HEK293 (cell line): ENCODE data around the gene FGFR2.

Experiments
- CTCF ChIA-PET: fragments of 350-600 bp; formaldehyde crosslinking; extraction: SDS; loops from one replicate; lab custom pipeline; 2021; ENCODE audit warnings: antibody characterized with exemption; lab: Yijun Ruan, JAX
- POLR2A ChIA-PET: fragments of 300-600 bp; formaldehyde crosslinking; extraction: SDS; loops from one replicate; lab custom pipeline; 2020; ENCODE audit warnings: antibody characterized with exemption, inconsistent platforms; lab: Yijun Ruan, JAX
- H3K27ac ChIP-seq: fragments of 200-500 bp; sonication (Bioruptor generic); 2 replicates; pipeline ENCODE4 v1.5.1; 2014; ENCODE audit warnings: low read depth, low read length, control low read depth, inconsistent platforms; ENCODE audit errors: extremely low read depth
- H3K36me3 ChIP-seq, 2 experiments: fragments of 200-500 bp in 1 of 2; sonication (Bioruptor generic) in 1 of 2; 1 replicate in 1 of 2; 2 replicates in 1 of 2; pipeline ENCODE4 v1.5.1; 2014 to 2017; ENCODE audit warnings: inconsistent platforms in 2 of 2, low read length in 2 of 2; ENCODE audit not compliant: control insufficient read depth in 2 of 2, insufficient read depth in 1 of 2
- H3K4me1 ChIP-seq: fragments of 200-500 bp; sonication (Bioruptor generic); 2 replicates; pipeline ENCODE4 v1.5.1; 2014; ENCODE audit warnings: mild to moderate bottlenecking, low read length, inconsistent platforms; ENCODE audit not compliant: control insufficient read depth, insufficient read depth
- H3K4me3 ChIP-seq: 2 replicates; pipeline ENCODE4 v1.5.1; 2011; ENCODE audit warnings: low read depth, mild to moderate bottlenecking, control low read depth, low read length, moderate library complexity
- H3K9me3 ChIP-seq: fragments of 200-500 bp; sonication (Bioruptor generic); 2 replicates; pipeline ENCODE4 v1.5.1; 2014; ENCODE audit warnings: low read depth, low read length, inconsistent platforms; ENCODE audit not compliant: control insufficient read depth, insufficient read depth
- HOXC10 ChIP-seq: sonication (generic); formaldehyde crosslinking; IDR thresholded peaks from 2 replicates; pipeline ENCODE4 v1.8.1; 2023; ENCODE audit warnings: mild to moderate bottlenecking, missing genetic modification reagents
- KLF16 ChIP-seq: fragments of 450-650 bp; formaldehyde crosslinking; IDR thresholded peaks from 2 replicates; pipeline ENCODE4 v1.5.1; 2017; ENCODE audit warnings: missing biosample characterization, missing genetic modification characterization
- OVOL3 ChIP-seq: fragments of 450-650 bp; formaldehyde crosslinking; IDR thresholded peaks from 2 replicates; pipeline ENCODE4 v1.5.1; 2016; ENCODE audit warnings: missing biosample characterization, missing genetic modification characterization
- SCRT2 ChIP-seq: fragments of 450-650 bp; formaldehyde crosslinking; IDR thresholded peaks from 2 replicates; pipeline ENCODE4 v1.5.1; 2016; ENCODE audit warnings: missing biosample characterization, missing genetic modification characterization
- ZNF175 ChIP-seq: fragments of 450-650 bp; formaldehyde crosslinking; IDR thresholded peaks from 2 replicates; pipeline ENCODE4 v1.5.1; 2016; ENCODE audit warnings: missing biosample characterization, missing genetic modification characterization
- ZNF214 ChIP-seq: fragments of 450-650 bp; formaldehyde crosslinking; IDR thresholded peaks from 2 replicates; pipeline ENCODE4 v1.5.1; 2017; ENCODE audit warnings: missing biosample characterization, mild to moderate bottlenecking, missing genetic modification characterization, borderline replicate concordance
- ZNF23 ChIP-seq: fragments of 450-650 bp; formaldehyde crosslinking; IDR thresholded peaks from 2 replicates; pipeline ENCODE4 v1.5.1; 2016; ENCODE audit warnings: missing biosample characterization, missing genetic modification characterization, borderline replicate concordance
- ZNF239 ChIP-seq: fragments of 450-650 bp; formaldehyde crosslinking; IDR thresholded peaks from 2 replicates; pipeline ENCODE4 v1.5.1; 2016; ENCODE audit warnings: missing biosample characterization, missing genetic modification characterization
- ZNF501 ChIP-seq: fragments of 450-650 bp; formaldehyde crosslinking; IDR thresholded peaks from 2 replicates; pipeline ENCODE4 v1.5.1; 2016; ENCODE audit warnings: missing biosample characterization, missing genetic modification characterization
- ZNF561 ChIP-seq: fragments of 450-650 bp; IDR thresholded peaks from 2 replicates; pipeline ENCODE4 v1.5.1; 2018; ENCODE audit warnings: missing biosample characterization, missing genetic modification characterization, borderline replicate concordance
- ZNF596 ChIP-seq: fragments of 450-650 bp; IDR thresholded peaks from 2 replicates; pipeline ENCODE4 v1.5.0; 2018; ENCODE audit warnings: missing biosample characterization, mild to moderate bottlenecking, missing genetic modification characterization, moderate library complexity
- ZNF600 ChIP-seq: fragments of 450-650 bp; formaldehyde crosslinking; IDR thresholded peaks from 2 replicates; pipeline ENCODE4 v1.5.1; 2016; ENCODE audit warnings: missing biosample characterization, missing genetic modification characterization
- ZNF626 ChIP-seq: fragments of 450-650 bp; sonication (Bioruptor Pico); formaldehyde crosslinking; IDR thresholded peaks from 2 replicates; pipeline ENCODE4 v1.5.1; 2018; ENCODE audit warnings: missing biosample characterization, missing genetic modification characterization, inconsistent platforms
- ZNF658 ChIP-seq: fragments of 450-650 bp; formaldehyde crosslinking; IDR thresholded peaks from 2 replicates; pipeline ENCODE4; 2016; ENCODE audit warnings: missing biosample characterization, missing genetic modification characterization
- ZNF677 ChIP-seq: fragments of 450-650 bp; IDR thresholded peaks from 2 replicates; pipeline ENCODE4 v1.5.0; 2018; ENCODE audit warnings: missing biosample characterization, mild to moderate bottlenecking, missing genetic modification characterization, moderate library complexity
- ZNF785 ChIP-seq: fragments of 450-650 bp; formaldehyde crosslinking; IDR thresholded peaks from 2 replicates; pipeline ENCODE4 v1.5.1; 2016; ENCODE audit warnings: missing biosample characterization, missing genetic modification characterization
- TF ChIP-seq, protein P1 (sequence below): fragments of 450-650 bp; formaldehyde crosslinking; IDR thresholded peaks from 2 replicates; pipeline ENCODE4 v1.5.1; 2016; ENCODE audit warnings: missing biosample characterization, missing genetic modification characterization
- TF ChIP-seq, protein P2 (sequence below): fragments of 450-650 bp; formaldehyde crosslinking; IDR thresholded peaks from 2 replicates; pipeline ENCODE4 v1.5.1; 2016; ENCODE audit warnings: missing biosample characterization, missing genetic modification characterization
- TF ChIP-seq, protein P3 (sequence below): fragments of 450-650 bp; formaldehyde crosslinking; conservative IDR thresholded peaks from 2 replicates; pipeline ENCODE4 v1.5.1; 2016; ENCODE audit warnings: low read depth, missing biosample characterization, missing genetic modification characterization

Gene FGFR2

DNA sequence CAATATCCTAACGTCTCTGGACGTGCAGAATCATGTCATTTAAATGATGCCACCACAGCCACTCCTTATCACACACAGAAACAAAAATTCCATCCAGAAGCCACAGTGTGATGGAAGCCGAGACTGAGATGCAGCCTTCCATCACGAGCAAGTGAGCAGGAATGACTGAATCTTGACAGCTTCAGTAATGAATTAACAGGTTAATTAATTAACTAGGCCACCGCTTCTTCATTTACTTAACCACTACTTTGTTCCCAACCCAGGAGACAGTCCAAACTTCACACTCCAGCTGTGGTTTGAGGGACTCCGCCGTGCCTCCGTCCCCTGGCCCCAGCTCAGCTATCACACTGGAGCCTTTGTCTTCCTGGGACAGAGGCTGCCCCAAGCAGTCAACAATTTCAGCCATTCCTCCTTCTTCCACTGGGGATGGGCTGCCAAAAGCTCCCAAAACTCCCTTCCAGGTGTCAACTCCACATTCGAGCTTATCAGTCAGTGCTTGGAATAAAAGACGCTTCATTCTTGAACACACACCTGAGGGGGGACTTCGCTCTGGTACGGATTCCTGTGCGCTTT, 65.9 kb downstream of the FGFR2 start:
- Histone ChIP-seq H3K36me3 (peaks cover 0 to 10% of the 10 kb centered on the region in 2 experiments; a peak in 2 of 3 replicates), H3K9me3 (no peaks in the 10 kb centered on the region), H3K27ac (no peak overlapping the region), H3K4me3 (no peak overlapping the region), H3K4me1 (no peaks in the 10 kb centered on the region)
- TF ChIP-seq ZNF596 (no peak), ZNF600 (tag by site-specific recombination) (peak; percentile 63)
- POLR2A ChIA-PET: no interaction called here
- CTCF ChIA-PET: no interaction called here

DNA sequence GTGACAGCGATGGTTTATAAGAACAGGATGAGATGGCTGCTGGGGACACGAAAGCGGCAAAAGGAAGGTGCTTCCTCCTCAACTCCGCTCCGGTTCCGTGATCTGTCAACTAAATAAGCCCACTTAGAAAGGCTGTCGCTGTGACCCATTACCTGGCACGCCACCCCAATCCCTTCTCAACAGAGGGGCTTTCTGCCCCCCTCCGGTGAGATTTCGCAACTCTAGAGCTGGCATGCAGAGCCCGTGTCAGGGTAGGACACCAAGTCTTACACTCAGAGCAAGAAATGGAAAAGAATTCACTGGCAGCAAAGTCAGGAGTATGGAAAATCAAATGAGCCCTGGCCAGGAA, 66.4 kb downstream of the FGFR2 start:
- ChIA-PET POLR2A (no interaction called here), CTCF (no interaction called here)
- peaks cover 0 to 7% of the 10 kb centered on the region in 2 experiments; a peak in 2 of 3 replicates for H3K36me3 ChIP-seq
- H3K4me3 ChIP-seq: no peak overlapping the region
- 0 out of 2 replicates have a peak, but pooled peaks cover 3% of the 10 kb centered on the region for H3K4me1 ChIP-seq
- no peak overlapping the region for H3K27ac ChIP-seq
- no peaks in the 10 kb centered on the region for H3K9me3 ChIP-seq
- TF ChIP-seq ZNF677 (tag by site-specific recombination) (no peak), SCRT2 (tag by site-specific recombination) (no peak), ZNF239 (tag by site-specific recombination) (no peak), HOXC10 (CRISPR knock-in tag) (no peak), ZNF501 (no peak), OVOL3 (tag by site-specific recombination) (no peak), ZNF23 (tag by site-specific recombination) (no peak), ZNF626 (tag by site-specific recombination) (no peak), ZNF175 (tag by site-specific recombination) (no peak), ZNF214 (tag by site-specific recombination) (no peak), ZNF785 (tag by site-specific recombination) (no peak), ZNF561 (tag by site-specific recombination) (no peak), KLF16 (tag by site-specific recombination) (no peak), ZNF658 (tag by site-specific recombination) (no peak)
- TF ChIP-seq, protein P1, sequence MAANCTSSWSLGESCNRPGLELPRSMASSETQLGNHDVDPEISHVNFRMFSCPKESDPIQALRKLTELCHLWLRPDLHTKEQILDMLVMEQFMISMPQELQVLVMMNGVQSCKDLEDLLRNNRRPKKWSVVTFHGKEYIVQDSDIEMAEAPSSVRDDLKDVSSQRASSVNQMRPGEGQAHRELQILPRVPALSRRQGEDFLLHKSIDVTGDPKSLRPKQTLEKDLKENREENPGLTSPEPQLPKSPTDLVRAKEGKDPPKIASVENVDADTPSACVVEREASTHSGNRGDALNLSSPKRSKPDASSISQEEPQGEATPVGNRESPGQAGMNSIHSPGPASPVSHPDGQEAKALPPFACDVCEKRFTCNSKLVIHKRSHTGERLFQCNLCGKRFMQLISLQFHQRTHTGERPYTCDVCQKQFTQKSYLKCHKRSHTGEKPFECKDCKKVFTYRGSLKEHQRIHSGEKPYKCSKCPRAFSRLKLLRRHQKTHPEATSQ (tag by site-specific recombination): no peak
- TF ChIP-seq, protein P2, sequence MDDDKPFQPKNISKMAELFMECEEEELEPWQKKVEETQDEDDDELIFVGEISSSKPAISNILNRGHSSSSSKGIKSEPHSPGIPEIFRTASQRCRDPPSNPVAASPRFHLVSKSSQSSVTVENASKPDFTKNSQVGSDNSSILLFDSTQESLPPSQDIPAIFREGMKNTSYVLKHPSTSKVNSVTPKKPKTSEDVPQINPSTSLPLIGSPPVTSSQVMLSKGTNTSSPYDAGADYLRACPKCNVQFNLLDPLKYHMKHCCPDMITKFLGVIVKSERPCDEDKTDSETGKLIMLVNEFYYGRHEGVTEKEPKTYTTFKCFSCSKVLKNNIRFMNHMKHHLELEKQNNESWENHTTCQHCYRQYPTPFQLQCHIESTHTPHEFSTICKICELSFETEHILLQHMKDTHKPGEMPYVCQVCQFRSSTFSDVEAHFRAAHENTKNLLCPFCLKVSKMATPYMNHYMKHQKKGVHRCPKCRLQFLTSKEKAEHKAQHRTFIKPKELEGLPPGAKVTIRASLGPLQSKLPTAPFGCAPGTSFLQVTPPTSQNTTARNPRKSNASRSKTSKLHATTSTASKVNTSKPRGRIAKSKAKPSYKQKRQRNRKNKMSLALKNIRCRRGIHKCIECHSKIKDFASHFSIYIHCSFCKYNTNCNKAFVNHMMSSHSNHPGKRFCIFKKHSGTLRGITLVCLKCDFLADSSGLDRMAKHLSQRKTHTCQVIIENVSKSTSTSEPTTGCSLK (tag by site-specific recombination): no peak
- TF ChIP-seq, protein P3, sequence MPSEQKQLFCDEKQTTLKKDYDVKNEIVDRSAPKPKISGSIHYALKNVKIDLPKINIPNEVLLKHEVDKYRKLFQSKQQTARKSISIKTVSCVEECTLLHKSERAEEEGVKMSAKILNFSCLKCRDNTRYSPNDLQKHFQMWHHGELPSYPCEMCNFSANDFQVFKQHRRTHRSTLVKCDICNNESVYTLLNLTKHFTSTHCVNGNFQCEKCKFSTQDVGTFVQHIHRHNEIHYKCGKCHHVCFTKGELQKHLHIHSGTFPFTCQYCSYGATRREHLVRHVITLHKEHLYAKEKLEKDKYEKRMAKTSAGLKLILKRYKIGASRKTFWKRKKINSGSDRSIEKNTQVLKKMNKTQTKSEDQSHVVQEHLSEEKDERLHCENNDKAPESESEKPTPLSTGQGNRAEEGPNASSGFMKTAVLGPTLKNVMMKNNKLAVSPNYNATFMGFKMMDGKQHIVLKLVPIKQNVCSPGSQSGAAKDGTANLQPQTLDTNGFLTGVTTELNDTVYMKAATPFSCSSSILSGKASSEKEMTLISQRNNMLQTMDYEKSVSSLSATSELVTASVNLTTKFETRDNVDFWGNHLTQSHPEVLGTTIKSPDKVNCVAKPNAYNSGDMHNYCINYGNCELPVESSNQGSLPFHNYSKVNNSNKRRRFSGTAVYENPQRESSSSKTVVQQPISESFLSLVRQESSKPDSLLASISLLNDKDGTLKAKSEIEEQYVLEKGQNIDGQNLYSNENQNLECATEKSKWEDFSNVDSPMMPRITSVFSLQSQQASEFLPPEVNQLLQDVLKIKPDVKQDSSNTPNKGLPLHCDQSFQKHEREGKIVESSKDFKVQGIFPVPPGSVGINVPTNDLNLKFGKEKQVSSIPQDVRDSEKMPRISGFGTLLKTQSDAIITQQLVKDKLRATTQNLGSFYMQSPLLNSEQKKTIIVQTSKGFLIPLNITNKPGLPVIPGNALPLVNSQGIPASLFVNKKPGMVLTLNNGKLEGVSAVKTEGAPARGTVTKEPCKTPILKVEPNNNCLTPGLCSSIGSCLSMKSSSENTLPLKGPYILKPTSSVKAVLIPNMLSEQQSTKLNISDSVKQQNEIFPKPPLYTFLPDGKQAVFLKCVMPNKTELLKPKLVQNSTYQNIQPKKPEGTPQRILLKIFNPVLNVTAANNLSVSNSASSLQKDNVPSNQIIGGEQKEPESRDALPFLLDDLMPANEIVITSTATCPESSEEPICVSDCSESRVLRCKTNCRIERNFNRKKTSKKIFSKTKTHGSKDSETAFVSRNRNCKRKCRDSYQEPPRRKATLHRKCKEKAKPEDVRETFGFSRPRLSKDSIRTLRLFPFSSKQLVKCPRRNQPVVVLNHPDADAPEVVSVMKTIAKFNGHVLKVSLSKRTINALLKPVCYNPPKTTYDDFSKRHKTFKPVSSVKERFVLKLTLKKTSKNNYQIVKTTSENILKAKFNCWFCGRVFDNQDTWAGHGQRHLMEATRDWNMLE: no peak
